TTC549 (cell line): ENCODE results near the gene OR2W1.

Source experiments
- FAIRE-seq: peaks from 2 replicates; lab custom pipeline; 2012; peaks lifted over from hg19 to GRCh38; lab: Jason Lieb, UNC

The OR2W1 gene

GRCh38 chr6:28996844-28997510, 48.0 kb downstream of the OR2W1 start:
- FAIRE-seq: no peak

DNA sequence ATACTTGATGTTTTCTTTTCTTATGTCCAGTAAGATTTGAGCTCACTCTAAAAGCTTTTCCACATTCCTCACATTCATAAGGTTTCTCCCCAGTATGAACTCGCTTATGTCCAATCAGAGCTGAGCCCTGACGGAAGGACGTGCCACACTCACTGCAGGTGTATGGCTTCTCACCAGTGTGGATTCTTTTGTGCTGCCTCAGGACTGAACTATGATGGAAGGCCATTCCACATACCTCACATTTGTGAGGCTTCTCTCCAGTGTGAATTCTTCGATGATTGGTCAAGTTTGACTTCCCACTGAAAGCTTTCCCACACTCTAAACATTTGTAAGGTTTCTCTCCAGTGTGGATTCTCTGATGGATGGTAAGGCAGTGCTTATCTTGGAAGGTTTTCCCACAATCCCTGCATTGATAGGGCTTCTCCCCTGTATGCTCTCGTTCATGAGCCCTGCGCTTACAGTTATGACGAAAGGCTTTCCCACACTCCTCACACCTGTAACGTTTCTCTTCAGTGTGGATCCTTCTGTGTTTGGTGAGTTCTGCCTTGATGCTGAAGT, 49.8 kb downstream of the OR2W1 start:
- FAIRE-seq: no peak
